CD4-positive, alpha-beta memory T cell (primary cell): Measurements from ENCODE around the gene TRPC4AP. TPM values are rescaled to one million over a fixed set of nuclear protein-coding genes. Genes with fewer than 3 reads are reported as not detected.

Source experiments
- CTCF ChIA-PET: fragments of 350-600 bp; sonication (Branson Sonifier 250); formaldehyde crosslinking; loops from one replicate; lab custom pipeline; 2021; ENCODE audit warnings: inconsistent platforms; ENCODE audit not compliant: partially characterized antibody; lab: Charles Lee
- POLR2A ChIA-PET: fragments of 350-600 bp; sonication (Branson Sonifier 250); formaldehyde crosslinking; loops from one replicate; lab custom pipeline; 2021; ENCODE audit not compliant: partially characterized antibody; lab: Charles Lee
- DNase-seq, 5 donors: peaks; one replicate each; pipeline versions ENCODE4 v3.0.0 to v3.0.0-alpha.2; 2020 to 2022; ENCODE audit warnings: mixed read lengths in 1 of 5
- H3K27ac ChIP-seq: one replicate; pipeline ENCODE4 v1.7.0; 2013; ENCODE audit warnings: low read depth, low read length
- H3K27me3 ChIP-seq: 2 replicates; pipeline ENCODE4 v1.7.0; 2013; ENCODE audit warnings: mild to moderate bottlenecking, low read length, moderate library complexity; ENCODE audit not compliant: insufficient read depth
- H3K36me3 ChIP-seq: 2 replicates; pipeline ENCODE4 v1.7.0; 2013; ENCODE audit warnings: mild to moderate bottlenecking, low read length, moderate library complexity; ENCODE audit not compliant: insufficient read depth
- H3K4me1 ChIP-seq: 2 replicates; pipeline ENCODE4 v1.7.0; 2013; ENCODE audit warnings: mild to moderate bottlenecking, low read length, moderate library complexity; ENCODE audit not compliant: insufficient read depth
- H3K4me3 ChIP-seq, 2 donors: one replicate each; pipeline ENCODE4 v1.7.0; 2013; ENCODE audit warnings: low read length in 2 of 2, mild to moderate bottlenecking in 1 of 2
- H3K9me3 ChIP-seq, 2 donors: one replicate each; pipeline ENCODE4 v1.7.0; 2013; ENCODE audit warnings: low read length in 2 of 2, control low read depth in 1 of 2; ENCODE audit not compliant: control insufficient read depth in 1 of 2
- H3K27ac Mint-ChIP-seq, 7 donors: one replicate each; pipeline ENCODE4 v1.8.0; 2020 to 2021; ENCODE audit warnings: mixed read lengths in 7 of 7, mild to moderate bottlenecking in 6 of 7, inconsistent platforms in 3 of 7, moderate library complexity in 3 of 7
- H3K27me3 Mint-ChIP-seq, 2 donors: one replicate each; pipeline ENCODE4 v1.8.0; 2020 to 2021; ENCODE audit warnings: mixed read lengths in 2 of 2
- H3K36me3 Mint-ChIP-seq, 2 donors: one replicate each; pipeline ENCODE4 v1.8.0; 2020 to 2021; ENCODE audit warnings: mixed read lengths in 2 of 2, inconsistent platforms in 1 of 2, mild to moderate bottlenecking in 1 of 2
- H3K4me1 Mint-ChIP-seq, 4 donors: one replicate each; pipeline ENCODE4 v1.8.0; 2020 to 2021; ENCODE audit warnings: mixed read lengths in 4 of 4, mild to moderate bottlenecking in 1 of 4
- H3K4me3 Mint-ChIP-seq, 8 donors: one replicate each; pipeline ENCODE4 v1.8.0; 2020 to 2021; ENCODE audit warnings: mixed read lengths in 8 of 8, mild to moderate bottlenecking in 7 of 8, moderate library complexity in 6 of 8, inconsistent platforms in 3 of 8
- H3K9me3 Mint-ChIP-seq, 8 donors: one replicate each; pipeline ENCODE4 v1.8.0; 2020 to 2021; ENCODE audit warnings: mixed read lengths in 8 of 8, mild to moderate bottlenecking in 5 of 8, inconsistent platforms in 3 of 8, moderate library complexity in 1 of 8
- intact Hi-C: fragments of 100-400 bp; cut with micrococcal nuclease; formaldehyde crosslinking; loops from one replicate; pipeline ENCODE4 v1.15.1; 2023
- polyA plus RNA-seq, 2 donors: library from polyadenylated mRNA; unstranded; fragments of 300-500 nt; fragmentation: Illumina TruSeq; gene quantifications; one replicate each; pipeline ENCODE4 v1.2.3, GENCODE V29; 2021
- total RNA-seq, 2 experiments: library from RNA; stranded (reverse); gene quantifications; one replicate each; pipeline ENCODE4 v1.2.3, GENCODE V29; 2021

Gene TRPC4AP
- total and polyA plus RNA-seq, 4 experiments from 2014 or later, result 61.2 to 81.6 (median 63.8) TPM

- no peak for DNase-seq
- Mint-ChIP-seq H3K36me3 (peaks cover 15 to 56% of the 10 kb centered on the region in 2 donors), H3K27me3 (no peaks in the 10 kb centered on the region), H3K4me3 (no peak overlapping the region), H3K4me1 (peaks cover 0 to 2% (median 0%) of the 10 kb centered on the region in 4 donors), H3K9me3 (no peaks in the 10 kb centered on the region), H3K27ac (peak overlapping the region in 1 of 7 donors; percentile 29)
- Histone ChIP-seq H3K4me1 (no peaks in the 10 kb centered on the region), H3K36me3 (peaks cover 13% of the 10 kb centered on the region), H3K27me3 (no peaks in the 10 kb centered on the region), H3K27ac (no peak overlapping the region), H3K4me3 (no peak overlapping the region), H3K9me3 (no peaks in the 10 kb centered on the region)
- ChIA-PET CTCF (interaction anchor here (1.1 kb wide), 1 partner anchor 71 kb away, joined by 4 read pairs; no protein-coding TSS in a partner anchor), POLR2A (no interaction called here)
- intact Hi-C loops, result no loop called here
Measured at GRCh38 chr20:35025116-35025515, 67.5 kb downstream of the TRPC4AP start.

DNA sequence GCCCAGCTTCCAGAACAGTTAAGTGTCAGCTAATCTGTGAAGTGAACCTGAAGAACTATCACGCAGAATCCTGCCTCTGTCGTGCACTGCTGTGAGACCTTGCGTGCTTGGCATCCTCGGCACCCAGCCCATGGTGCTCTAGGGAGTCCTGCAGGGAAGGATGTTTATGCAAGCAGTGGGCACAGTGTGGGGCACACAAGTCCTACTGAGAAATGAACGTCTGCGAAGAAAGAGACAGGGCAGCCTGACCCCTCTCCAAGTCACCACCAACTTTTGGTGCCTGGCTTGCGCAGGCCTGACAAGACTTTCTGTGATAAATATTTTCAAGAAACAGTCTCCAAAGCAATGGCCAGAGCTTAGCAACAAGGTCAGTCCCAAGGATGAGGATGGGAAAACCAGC, 69.0 kb downstream of the TRPC4AP start:
- peaks cover 0 to 2% (median 0%) of the 10 kb centered on the region in 4 donors for H3K4me1 Mint-ChIP-seq
- H3K27me3 ChIP-seq, result no peaks in the 10 kb centered on the region
- ChIA-PET CTCF (no interaction called here), POLR2A (interaction anchor here (0.6 kb wide), 1 partner anchor 11 kb away, joined by 3 read pairs; no protein-coding TSS in a partner anchor)
- H3K36me3 Mint-ChIP-seq, result peaks cover 18 to 66% of the 10 kb centered on the region in 2 donors
- DNase-seq, result no peak
- no peaks in the 10 kb centered on the region for H3K9me3 Mint-ChIP-seq
- H3K27ac Mint-ChIP-seq, result no peak overlapping the region
- no peak overlapping the region for H3K4me3 ChIP-seq
- no peak overlapping the region for H3K4me3 Mint-ChIP-seq
- intact Hi-C loops, result no loop called here
- peaks cover 25% of the 10 kb centered on the region for H3K36me3 ChIP-seq
- H3K9me3 ChIP-seq, result no peaks in the 10 kb centered on the region
- no peaks in the 10 kb centered on the region for H3K27me3 Mint-ChIP-seq
- no peak overlapping the region for H3K27ac ChIP-seq
- H3K4me1 ChIP-seq, result no peaks in the 10 kb centered on the region

- no peaks in the 10 kb centered on the region for H3K9me3 Mint-ChIP-seq
- H3K4me3 Mint-ChIP-seq, result no peak overlapping the region
- peaks cover 0 to 2% (median 0%) of the 10 kb centered on the region in 4 donors for H3K4me1 Mint-ChIP-seq
- POLR2A ChIA-PET, result no interaction called here
- Histone ChIP-seq H3K9me3 (no peaks in the 10 kb centered on the region), H3K27ac (no peak overlapping the region), H3K27me3 (no peaks in the 10 kb centered on the region), H3K4me3 (no peak overlapping the region), H3K4me1 (no peaks in the 10 kb centered on the region), H3K36me3 (peaks cover 22% of the 10 kb centered on the region)
- intact Hi-C loops, result no loop called here
- H3K27me3 Mint-ChIP-seq, result no peaks in the 10 kb centered on the region
- H3K27ac Mint-ChIP-seq, result peak overlapping the region in 2 of 7 donors; percentile 27 to 42
- DNase-seq, result no peak
- peaks cover 23 to 66% of the 10 kb centered on the region in 2 donors for H3K36me3 Mint-ChIP-seq
- CTCF ChIA-PET, result no interaction called here
Measured at GRCh38 chr20:35021831-35022230, 70.8 kb downstream of the TRPC4AP start.

DNA sequence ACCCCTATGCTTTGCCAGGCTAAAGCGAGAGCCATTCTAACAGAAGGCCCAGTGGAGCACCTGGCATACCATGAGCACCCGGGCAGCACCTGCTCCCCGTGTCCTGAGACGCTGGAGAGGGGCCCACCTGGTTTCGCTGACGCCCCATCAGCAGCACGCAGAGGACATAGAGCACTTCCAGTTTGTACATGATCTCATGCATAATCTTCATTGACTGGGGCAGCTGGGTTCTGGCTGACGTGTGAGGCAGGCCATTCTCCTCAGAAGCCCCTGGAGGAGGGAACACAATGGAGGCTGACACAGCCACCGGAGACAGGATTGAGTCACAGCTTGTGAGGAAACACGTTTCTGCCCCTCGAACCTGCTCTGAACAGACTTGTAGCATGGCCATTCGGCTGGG, 71.5 kb downstream of the TRPC4AP start:
- intact Hi-C loops, result no loop called here
- Mint-ChIP-seq H3K4me1 (peaks cover 0 to 2% (median 0%) of the 10 kb centered on the region in 4 donors), H3K27ac (peak overlapping the region in 2 of 7 donors; percentile 57 to 68), H3K4me3 (no peak overlapping the region), H3K36me3 (peaks cover 23 to 71% of the 10 kb centered on the region in 2 donors), H3K27me3 (no peaks in the 10 kb centered on the region), H3K9me3 (no peaks in the 10 kb centered on the region)
- Histone ChIP-seq H3K27me3 (no peaks in the 10 kb centered on the region), H3K36me3 (peaks cover 24% of the 10 kb centered on the region), H3K27ac (no peak overlapping the region), H3K4me3 (no peak overlapping the region), H3K9me3 (no peaks in the 10 kb centered on the region), H3K4me1 (no peaks in the 10 kb centered on the region)
- ChIA-PET CTCF (interaction anchor here (1.2 kb wide), 1 partner anchor 186 kb away, joined by 3 read pairs; no protein-coding TSS in a partner anchor), POLR2A (no interaction called here)
- no peak for DNase-seq

DNA sequence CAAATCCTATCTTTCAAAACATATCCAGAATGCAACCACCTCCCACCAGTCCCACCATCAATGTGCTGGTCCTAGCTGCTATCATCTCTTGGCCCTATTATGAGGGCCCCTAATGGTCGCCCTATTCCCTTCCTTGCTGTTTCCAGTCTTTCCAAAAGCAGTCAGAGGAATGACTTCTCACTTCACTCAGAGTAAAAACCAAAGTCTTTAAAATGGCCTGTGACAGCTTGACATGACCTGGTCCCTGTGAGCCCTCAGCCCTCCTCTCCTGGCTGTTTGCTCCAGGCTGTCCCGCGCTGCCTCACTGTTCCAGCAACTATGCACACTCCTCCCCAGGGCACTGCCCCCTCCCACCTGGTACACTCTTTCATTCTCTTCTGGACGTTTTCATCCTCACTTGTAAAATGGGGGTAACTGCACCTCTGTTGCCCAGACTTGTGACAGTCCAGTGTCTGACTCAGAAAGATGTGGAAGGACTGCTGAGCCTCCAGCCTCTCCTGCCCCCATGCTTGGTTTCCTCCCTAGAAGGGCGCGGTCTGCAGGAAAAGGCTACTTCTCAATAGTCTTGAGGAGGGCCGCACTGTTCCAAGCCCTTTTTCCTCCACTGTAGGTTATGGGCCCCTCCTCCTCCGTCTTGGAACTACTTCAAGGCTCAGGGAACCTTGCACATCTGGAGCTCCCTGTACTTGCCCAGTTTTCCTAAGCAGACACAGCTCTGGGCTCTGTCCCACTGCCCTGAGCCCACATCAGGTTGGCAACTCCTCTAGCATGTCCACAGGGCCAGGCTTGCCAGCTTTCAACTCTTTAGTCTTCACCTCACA, 72.3 kb downstream of the TRPC4AP start:
- H3K4me1 ChIP-seq, result no peaks in the 10 kb centered on the region
- H3K36me3 ChIP-seq, result peaks cover 32% of the 10 kb centered on the region
- peak overlapping the region in 4 of 7 donors; percentile 24 to 90 (median 37) for H3K27ac Mint-ChIP-seq
- intact Hi-C loops, result no loop called here
- no peaks in the 10 kb centered on the region for H3K9me3 Mint-ChIP-seq
- ChIA-PET CTCF (interaction anchor here (1.2 kb wide), 1 partner anchor 186 kb away, joined by 3 read pairs; no protein-coding TSS in a partner anchor), POLR2A (no interaction called here)
- no peak for DNase-seq
- H3K36me3 Mint-ChIP-seq, result peaks cover 23 to 70% of the 10 kb centered on the region in 2 donors
- no peak overlapping the region for H3K4me3 Mint-ChIP-seq
- H3K4me1 Mint-ChIP-seq, result peaks cover 0 to 2% (median 0%) of the 10 kb centered on the region in 4 donors
- H3K27me3 ChIP-seq, result no peaks in the 10 kb centered on the region
- H3K4me3 ChIP-seq, result no peak overlapping the region
- H3K9me3 ChIP-seq, result no peaks in the 10 kb centered on the region
- H3K27me3 Mint-ChIP-seq, result no peaks in the 10 kb centered on the region
- H3K27ac ChIP-seq, result no peak overlapping the region

GRCh38 chr20:35018590-35019371, 73.8 kb downstream of the TRPC4AP start:
- Histone ChIP-seq H3K36me3 (peaks cover 40% of the 10 kb centered on the region), H3K4me1 (no peaks in the 10 kb centered on the region), H3K27ac (no peak overlapping the region), H3K9me3 (no peaks in the 10 kb centered on the region), H3K27me3 (no peaks in the 10 kb centered on the region), H3K4me3 (no peak overlapping the region)
- H3K4me1 Mint-ChIP-seq, result no peaks in the 10 kb centered on the region
- H3K4me3 Mint-ChIP-seq, result no peak overlapping the region
- ChIA-PET POLR2A (no interaction called here), CTCF (no interaction called here)
- no peak for DNase-seq
- H3K9me3 Mint-ChIP-seq, result no peaks in the 10 kb centered on the region
- no peaks in the 10 kb centered on the region for H3K27me3 Mint-ChIP-seq
- H3K36me3 Mint-ChIP-seq, result peaks cover 29 to 76% of the 10 kb centered on the region in 2 donors
- intact Hi-C loops, result no loop called here
- peak overlapping the region in 1 of 7 donors; percentile 25 for H3K27ac Mint-ChIP-seq
